Measurements from ENCODE around the gene PRG2.

Gene PRG2

DNA sequence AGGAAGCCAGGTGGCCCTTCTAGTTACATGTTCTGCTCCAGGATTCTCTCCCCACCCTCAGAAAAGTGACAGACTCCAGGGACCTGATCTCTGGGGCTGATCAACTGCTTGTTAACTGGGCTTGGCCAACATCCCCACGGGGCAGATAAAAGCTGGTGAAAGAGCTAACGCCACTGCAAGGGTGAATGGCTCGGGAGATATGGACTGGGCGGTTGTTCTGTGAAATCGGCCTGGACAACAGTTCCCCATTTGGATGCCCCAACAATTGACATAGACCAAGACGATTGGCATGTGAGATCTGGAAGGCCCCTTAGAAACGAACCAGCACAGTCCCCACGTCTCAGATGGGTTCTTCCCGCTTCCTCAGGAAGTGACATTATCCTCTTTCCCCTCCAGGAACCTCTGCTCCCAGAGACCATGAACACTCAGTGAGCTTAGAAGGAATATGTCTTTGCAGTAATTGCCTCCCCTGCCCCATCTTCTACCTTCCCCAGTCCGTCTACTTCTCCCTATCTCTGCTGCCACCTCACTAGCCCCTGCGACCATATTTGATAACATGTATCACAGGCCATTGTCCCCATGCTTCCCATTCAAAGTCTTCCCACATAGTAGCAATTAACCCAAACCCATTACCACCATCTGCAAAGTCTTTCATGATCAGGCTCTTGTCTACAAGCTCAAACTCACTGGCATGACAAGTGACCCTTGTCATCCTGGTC, 5.6 kb upstream of the PRG2 start:
- no peaks in the 10 kb centered on the region for H3K9me3 ChIP-seq (ENCODE audit: control insufficient read depth, low read length)
- no peaks in the 10 kb centered on the region for H3K36me3 ChIP-seq (ENCODE audit: control insufficient read depth, insufficient read depth, low read length)
- WGBS, 2 experiments (ENCODE audit: insufficient coverage in 2 of 2) = 89 to 91% methylated on average over 9 of the region's 11 CpGs

DNA sequence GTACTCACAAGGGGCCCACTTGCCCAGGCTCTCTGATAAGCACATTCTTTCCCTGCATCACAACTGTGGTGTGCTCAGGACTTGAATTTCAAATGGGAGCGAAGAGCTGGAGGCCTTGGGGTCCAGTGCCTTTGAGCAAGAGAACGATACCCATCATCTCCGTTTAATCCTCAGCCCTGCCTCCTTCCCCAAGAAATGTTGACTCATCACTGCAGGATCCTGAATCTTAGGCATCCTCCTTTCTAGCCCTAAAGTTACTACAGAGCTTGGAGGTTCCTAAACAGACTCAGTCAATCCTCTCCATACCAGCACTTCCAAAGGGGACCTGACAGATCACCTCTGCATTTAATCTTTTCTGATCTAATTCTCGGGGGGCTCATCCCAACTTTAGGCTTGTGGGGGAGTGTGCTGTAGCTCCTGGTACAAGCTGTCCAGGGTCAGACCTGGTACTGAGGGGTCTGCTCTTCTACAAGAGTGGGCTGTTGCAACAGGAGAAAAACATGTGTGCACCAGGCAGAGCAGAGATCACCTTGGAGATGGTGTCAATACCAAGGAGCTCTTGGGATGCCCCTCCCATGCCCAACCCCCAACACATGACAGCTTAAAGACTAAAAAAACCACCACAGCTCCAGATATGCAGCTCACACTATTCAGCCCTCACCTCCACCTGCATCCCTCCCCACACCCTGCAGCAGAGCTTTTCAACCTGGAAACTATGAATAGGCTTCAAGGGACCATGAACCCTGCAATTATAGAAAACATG, 3.9 kb upstream of the PRG2 start:
- no peak overlapping the region for H3K4me3 ChIP-seq (ENCODE audit: extremely low read depth, insufficient read depth, low read length, poor library complexity, severe bottlenecking)

More for the DNA sequence above, 5.6 kb upstream of the PRG2 start:
- H3K4me1 ChIP-seq (ENCODE audit: control insufficient read depth, insufficient read depth, low read length, poor library complexity, severe bottlenecking) = no peaks in the 10 kb centered on the region
- H3K27ac ChIP-seq (ENCODE audit: low read depth, low read length, severe bottlenecking) = no peak overlapping the region
- H3K4me3 ChIP-seq (ENCODE audit: extremely low read depth, insufficient read depth, low read length, poor library complexity, severe bottlenecking) = no peak overlapping the region

DNA sequence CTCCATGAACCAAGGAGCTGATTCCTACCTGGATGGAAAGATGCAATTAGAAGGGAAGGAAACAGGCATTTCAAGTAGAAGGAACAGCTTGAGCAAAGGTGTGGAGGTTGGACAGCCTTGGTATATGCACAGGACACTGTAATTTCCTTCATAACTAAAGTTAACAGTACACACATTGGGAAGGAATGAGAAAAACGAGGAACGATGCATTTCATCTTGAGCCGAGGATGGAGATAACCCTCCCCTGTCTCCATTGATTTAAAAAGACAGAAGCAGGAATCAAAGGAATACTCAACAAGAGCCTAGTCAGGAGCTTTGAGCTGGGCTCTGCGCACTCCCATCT, 2.3 kb upstream of the PRG2 start:
- no peak overlapping the region for H3K27ac ChIP-seq (ENCODE audit: low read depth, low read length, severe bottlenecking)
- no peaks in the 10 kb centered on the region for H3K36me3 ChIP-seq (ENCODE audit: control insufficient read depth, insufficient read depth, low read length)
- H3K9me3 ChIP-seq (ENCODE audit: control insufficient read depth, low read length) = no peaks in the 10 kb centered on the region
- 100% methylated on average over 1 to 2 of the region's 4 CpGs for WGBS, 2 experiments (ENCODE audit: insufficient coverage in 2 of 2)
- no peak overlapping the region for H3K4me3 ChIP-seq (ENCODE audit: extremely low read depth, insufficient read depth, low read length, poor library complexity, severe bottlenecking)
- no peaks in the 10 kb centered on the region for H3K4me1 ChIP-seq (ENCODE audit: control insufficient read depth, insufficient read depth, low read length, poor library complexity, severe bottlenecking)

More for the DNA sequence above, 3.9 kb upstream of the PRG2 start:
- no peaks in the 10 kb centered on the region for H3K9me3 ChIP-seq (ENCODE audit: control insufficient read depth, low read length)
- no peaks in the 10 kb centered on the region for H3K36me3 ChIP-seq (ENCODE audit: control insufficient read depth, insufficient read depth, low read length)
- H3K4me1 ChIP-seq (ENCODE audit: control insufficient read depth, insufficient read depth, low read length, poor library complexity, severe bottlenecking) = no peaks in the 10 kb centered on the region
- H3K27ac ChIP-seq (ENCODE audit: low read depth, low read length, severe bottlenecking) = no peak overlapping the region
- WGBS, 2 experiments (ENCODE audit: insufficient coverage in 2 of 2) = 77 to 85% methylated on average over 4 of the region's 4 CpGs

DNA sequence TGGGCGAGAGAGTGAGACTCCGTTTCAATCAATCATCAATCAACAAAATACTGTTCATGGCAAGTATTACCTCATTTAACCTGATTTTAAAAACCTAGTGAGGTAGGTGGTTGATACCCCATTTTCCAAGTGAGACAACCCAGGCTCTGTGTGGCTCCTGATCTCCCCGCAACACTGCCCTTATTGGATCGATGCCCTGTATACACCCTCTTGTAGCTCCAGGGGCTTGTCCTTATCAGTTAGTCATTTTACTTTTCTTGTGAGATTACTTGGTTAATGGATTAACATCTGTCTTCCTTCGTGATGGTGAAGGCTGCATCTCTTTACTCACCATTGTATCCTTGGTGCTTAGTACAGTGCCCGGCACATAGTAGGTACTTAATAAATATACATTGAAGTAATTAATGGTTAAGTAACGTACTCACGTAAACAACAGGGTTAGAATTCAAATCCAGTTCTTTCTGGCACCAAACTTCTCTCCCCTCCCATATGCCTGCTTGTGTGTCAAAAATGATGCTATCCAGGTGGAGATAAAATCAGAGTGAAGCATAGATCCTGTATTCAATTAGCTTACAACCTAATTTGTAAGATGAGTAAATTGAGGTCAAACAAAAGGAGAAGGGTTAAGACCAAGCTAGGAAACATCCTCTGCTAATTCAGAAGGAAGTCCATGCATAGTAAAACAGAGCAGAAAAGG, 1.8 kb upstream of the PRG2 start:
- H3K36me3 ChIP-seq (ENCODE audit: control insufficient read depth, insufficient read depth, low read length) = no peaks in the 10 kb centered on the region
- H3K4me3 ChIP-seq (ENCODE audit: extremely low read depth, insufficient read depth, low read length, poor library complexity, severe bottlenecking) = no peak overlapping the region
- no peaks in the 10 kb centered on the region for H3K9me3 ChIP-seq (ENCODE audit: control insufficient read depth, low read length)
- 100% methylated on average over 2 of the region's 8 CpGs; no CpG with 5 or more reads in 1 of the 2 experiments for WGBS, 2 experiments (ENCODE audit: insufficient coverage in 2 of 2)
- H3K27ac ChIP-seq (ENCODE audit: low read depth, low read length, severe bottlenecking) = no peak overlapping the region
- no peaks in the 10 kb centered on the region for H3K4me1 ChIP-seq (ENCODE audit: control insufficient read depth, insufficient read depth, low read length, poor library complexity, severe bottlenecking)

DNA sequence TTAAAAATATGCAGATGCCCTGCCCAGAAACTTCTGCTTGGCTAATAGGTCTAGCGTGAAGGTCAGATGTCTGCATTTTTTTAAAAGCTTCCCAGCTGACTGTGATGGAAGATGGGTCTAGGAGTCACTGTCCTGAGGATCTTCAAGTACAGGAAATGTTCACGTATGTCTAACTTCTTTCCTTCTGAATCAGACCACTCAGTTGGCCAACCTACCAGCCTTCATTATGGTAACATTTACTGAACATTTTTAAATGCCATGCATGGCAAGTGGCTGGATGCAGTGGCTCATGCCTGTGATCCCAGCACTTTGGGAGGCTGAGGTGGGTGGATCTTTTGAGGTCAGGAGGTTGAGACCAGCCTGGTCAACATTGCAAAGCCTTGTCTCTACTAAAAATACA, 1.1 kb upstream of the PRG2 start:
- Histone ChIP-seq H3K36me3 (ENCODE audit: control insufficient read depth, insufficient read depth, low read length) (no peaks in the 10 kb centered on the region), H3K4me1 (ENCODE audit: control insufficient read depth, insufficient read depth, low read length, poor library complexity, severe bottlenecking) (no peaks in the 10 kb centered on the region), H3K27ac (ENCODE audit: low read depth, low read length, severe bottlenecking) (no peak overlapping the region), H3K9me3 (ENCODE audit: control insufficient read depth, low read length) (no peaks in the 10 kb centered on the region), H3K4me3 (ENCODE audit: extremely low read depth, insufficient read depth, low read length, poor library complexity, severe bottlenecking) (no peak overlapping the region)
- WGBS, 2 experiments (ENCODE audit: insufficient coverage in 2 of 2) = 64 to 88% methylated on average over 1 to 2 of the region's 2 CpGs

DNA sequence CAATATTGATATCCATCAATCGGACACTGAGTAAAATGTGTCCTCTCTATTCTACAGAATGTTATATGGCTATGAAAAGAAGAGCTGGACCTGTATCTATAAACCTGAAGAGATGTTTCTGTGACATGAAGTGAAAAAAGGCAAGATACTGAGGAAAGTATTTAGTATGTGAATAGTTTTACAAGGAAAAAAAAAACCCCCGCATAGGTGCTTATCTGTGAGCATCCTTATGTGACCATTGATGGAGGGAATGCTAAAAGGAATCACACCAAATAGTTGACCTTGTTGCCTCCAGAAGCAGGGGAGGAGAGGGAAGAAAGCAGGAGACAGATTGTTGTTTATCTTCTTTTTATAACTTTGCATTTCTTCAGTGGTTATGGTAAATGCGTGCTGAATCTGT, 661 bp upstream of the PRG2 start:
- Histone ChIP-seq H3K4me3 (ENCODE audit: extremely low read depth, insufficient read depth, low read length, poor library complexity, severe bottlenecking) (no peak overlapping the region), H3K9me3 (ENCODE audit: control insufficient read depth, low read length) (no peaks in the 10 kb centered on the region), H3K4me1 (ENCODE audit: control insufficient read depth, insufficient read depth, low read length, poor library complexity, severe bottlenecking) (no peaks in the 10 kb centered on the region), H3K27ac (ENCODE audit: low read depth, low read length, severe bottlenecking) (no peak overlapping the region), H3K36me3 (ENCODE audit: control insufficient read depth, insufficient read depth, low read length) (no peaks in the 10 kb centered on the region)
- WGBS, 2 experiments (ENCODE audit: insufficient coverage in 2 of 2) = 92 to 100% methylated on average over 2 of the region's 3 CpGs

DNA sequence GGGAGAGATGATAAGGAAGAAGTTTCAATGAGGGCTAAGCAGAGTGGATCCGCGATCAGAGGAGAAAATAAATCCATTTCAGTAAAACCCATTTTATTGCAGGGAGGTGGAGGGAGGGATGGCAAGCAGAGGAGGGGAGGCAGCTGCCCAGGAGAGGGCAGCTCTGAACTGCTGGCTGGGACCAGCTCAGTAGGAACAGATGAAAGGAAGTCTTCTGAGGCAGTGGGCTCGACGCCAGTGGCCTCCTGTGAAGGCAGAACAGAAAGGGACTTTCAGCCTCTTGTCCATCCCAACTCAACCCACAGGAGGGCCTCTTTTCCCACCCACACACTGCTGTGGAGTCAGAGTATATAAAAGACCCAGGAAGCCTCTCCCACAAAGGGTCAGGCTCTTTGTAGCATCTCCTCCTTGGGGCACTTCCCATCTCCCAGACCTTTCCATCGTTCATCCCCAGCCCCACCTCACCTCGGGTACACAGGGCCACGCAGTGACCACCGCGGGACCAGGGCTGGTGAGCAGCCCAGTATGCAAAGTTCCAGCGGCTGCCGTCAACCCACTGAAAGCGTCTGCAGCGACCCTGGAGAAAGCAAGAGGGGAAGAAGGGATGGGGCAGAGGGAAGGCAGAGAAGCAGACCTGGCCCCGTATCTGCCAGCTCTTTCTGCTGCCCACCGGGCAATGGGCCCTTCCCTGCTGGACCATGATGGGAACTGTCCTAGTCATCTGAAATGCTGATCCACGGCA, 3.0 kb downstream of the PRG2 start:
- Histone ChIP-seq H3K4me3 (ENCODE audit: extremely low read depth, insufficient read depth, low read length, poor library complexity, severe bottlenecking) (no peak overlapping the region), H3K27ac (ENCODE audit: low read depth, low read length, severe bottlenecking) (no peak overlapping the region), H3K36me3 (ENCODE audit: control insufficient read depth, insufficient read depth, low read length) (no peaks in the 10 kb centered on the region), H3K9me3 (ENCODE audit: control insufficient read depth, low read length) (no peaks in the 10 kb centered on the region), H3K4me1 (ENCODE audit: control insufficient read depth, insufficient read depth, low read length, poor library complexity, severe bottlenecking) (no peaks in the 10 kb centered on the region)
- 91 to 96% methylated on average over 9 to 11 of the region's 16 CpGs for WGBS, 2 experiments (ENCODE audit: insufficient coverage in 2 of 2)

DNA sequence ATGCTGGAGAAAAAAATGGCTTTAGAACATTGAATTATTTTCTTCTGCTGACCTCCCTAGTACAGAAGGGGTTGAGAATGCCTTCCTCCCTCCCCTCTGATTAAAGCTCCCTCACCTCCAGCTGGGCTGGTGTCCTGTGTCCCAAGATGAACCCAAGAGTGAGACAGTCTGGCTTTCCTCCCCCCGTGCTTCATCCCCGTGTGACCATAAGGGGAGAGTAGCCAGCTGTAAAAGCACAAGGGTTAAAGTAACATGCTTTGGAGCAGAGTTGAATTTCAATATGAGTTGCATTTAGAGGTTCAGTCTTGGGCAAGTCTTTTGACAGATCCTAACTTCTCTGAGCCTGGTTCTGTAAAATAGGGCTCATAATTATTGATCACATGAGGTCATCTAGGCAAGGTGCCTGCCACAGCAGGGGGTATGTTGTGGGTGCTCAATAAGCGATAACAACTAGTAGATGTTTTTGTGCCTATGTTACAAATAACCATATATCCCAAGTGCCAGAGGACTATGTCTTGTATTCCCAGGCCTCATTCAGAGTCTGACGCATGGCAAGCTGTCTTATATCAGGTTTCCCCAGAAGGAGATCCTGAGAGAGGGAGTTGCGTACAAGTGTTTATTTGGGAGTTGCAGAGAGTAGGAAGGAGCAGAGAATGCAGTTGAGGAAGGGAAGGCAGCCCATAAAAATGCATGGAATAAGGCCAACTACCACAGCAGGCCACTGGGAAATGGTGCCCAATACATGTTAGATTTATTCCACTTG, 4.1 kb downstream of the PRG2 start:
- 88 to 100% methylated on average over 2 to 4 of the region's 5 CpGs for WGBS, 2 experiments (ENCODE audit: insufficient coverage in 2 of 2)
- no peak overlapping the region for H3K4me3 ChIP-seq (ENCODE audit: extremely low read depth, insufficient read depth, low read length, poor library complexity, severe bottlenecking)
- no peaks in the 10 kb centered on the region for H3K4me1 ChIP-seq (ENCODE audit: control insufficient read depth, insufficient read depth, low read length, poor library complexity, severe bottlenecking)
- H3K27ac ChIP-seq (ENCODE audit: low read depth, low read length, severe bottlenecking) = no peak overlapping the region
- H3K9me3 ChIP-seq (ENCODE audit: control insufficient read depth, low read length) = no peaks in the 10 kb centered on the region
- H3K36me3 ChIP-seq (ENCODE audit: control insufficient read depth, insufficient read depth, low read length) = no peaks in the 10 kb centered on the region

DNA sequence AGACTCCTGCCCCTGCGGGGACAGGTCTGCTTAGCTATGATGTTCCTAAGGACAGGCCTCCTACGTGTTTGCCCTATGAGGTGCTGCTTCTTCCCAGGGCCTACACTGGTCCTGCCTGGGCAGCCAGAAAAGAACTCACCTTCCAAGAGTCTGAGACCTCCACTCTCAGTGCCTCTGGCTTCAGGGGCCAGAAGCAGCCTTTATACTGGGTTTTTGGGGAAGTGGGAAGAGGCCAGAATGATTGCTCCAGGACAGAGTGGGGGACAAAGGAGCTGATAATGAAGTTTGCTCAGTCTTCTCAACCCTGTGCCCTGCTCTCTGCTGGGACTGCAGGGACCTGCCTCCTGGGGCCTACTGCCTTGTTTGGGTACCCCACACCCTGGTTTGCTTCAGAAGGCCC, 9.5 kb downstream of the PRG2 start, which contains the start of gene PRG3:
Gene PRG3 (minus strand): TSS at position 176 of the 400 bp plus-strand sequence. CDS start 442 bp downstream, outside the sequence.
- peaks cover 3% of the 10 kb centered on the region for H3K4me1 ChIP-seq (ENCODE audit: control insufficient read depth, insufficient read depth, low read length, poor library complexity, severe bottlenecking)

DNA sequence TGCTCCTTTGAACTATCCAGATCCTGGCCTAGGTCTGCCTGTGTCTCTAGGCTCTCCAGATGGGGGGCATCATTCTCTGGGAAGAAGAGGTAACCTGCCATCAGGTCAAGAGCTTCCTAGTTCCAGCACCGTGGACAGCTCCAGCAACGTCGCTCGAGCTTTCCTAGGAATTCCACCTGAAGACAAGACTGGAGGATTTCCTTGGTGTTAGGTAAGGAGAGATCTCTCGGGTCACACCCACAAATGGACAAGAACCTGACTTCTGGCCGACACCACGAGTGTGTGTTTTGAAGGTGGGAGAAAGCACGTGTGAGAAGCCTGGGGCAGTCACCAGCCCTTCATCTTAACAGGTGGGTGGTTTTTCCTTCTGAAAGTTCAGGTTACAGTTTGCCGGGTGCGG, 10.7 kb downstream of the PRG2 start:
- Histone ChIP-seq H3K27ac (ENCODE audit: low read depth, low read length, severe bottlenecking) (no peak overlapping the region), H3K4me3 (ENCODE audit: extremely low read depth, insufficient read depth, low read length, poor library complexity, severe bottlenecking) (no peak overlapping the region), H3K36me3 (ENCODE audit: control insufficient read depth, insufficient read depth, low read length) (no peaks in the 10 kb centered on the region), H3K4me1 (ENCODE audit: control insufficient read depth, insufficient read depth, low read length, poor library complexity, severe bottlenecking) (peaks cover 3% of the 10 kb centered on the region), H3K9me3 (ENCODE audit: control insufficient read depth, low read length) (no peaks in the 10 kb centered on the region)
- 8 to 16% methylated on average over 7 to 8 of the region's 10 CpGs for WGBS, 2 experiments (ENCODE audit: insufficient coverage in 2 of 2)

More for the DNA sequence above, 9.5 kb downstream of the PRG2 start, which contains the start of gene PRG3:
- Histone ChIP-seq H3K27ac (ENCODE audit: low read depth, low read length, severe bottlenecking) (no peak within 1 kb of the TSS), H3K9me3 (ENCODE audit: control insufficient read depth, low read length) (no peaks in the 10 kb centered on the region), H3K4me3 (ENCODE audit: extremely low read depth, insufficient read depth, low read length, poor library complexity, severe bottlenecking) (no peak within 1 kb of the TSS), H3K36me3 (ENCODE audit: control insufficient read depth, insufficient read depth, low read length) (no peaks in the 10 kb centered on the region)
- 55 to 60% methylated on average over 2 of the region's 2 CpGs for WGBS, 2 experiments (ENCODE audit: insufficient coverage in 2 of 2)

Data from mesodermal cell (in vitro differentiated cells).